ENCODE data around the gene CD93. TPM values are rescaled to one million over a fixed set of nuclear protein-coding genes. Genes with fewer than 3 reads are reported as not detected.

CD93 gene
- total and polyA plus RNA-seq, 2 of the 8 experiments (the other 6 are each of a cell fraction or from before 2014, with no cell fraction given): under 0.01 to 0.07 TPM

DNA sequence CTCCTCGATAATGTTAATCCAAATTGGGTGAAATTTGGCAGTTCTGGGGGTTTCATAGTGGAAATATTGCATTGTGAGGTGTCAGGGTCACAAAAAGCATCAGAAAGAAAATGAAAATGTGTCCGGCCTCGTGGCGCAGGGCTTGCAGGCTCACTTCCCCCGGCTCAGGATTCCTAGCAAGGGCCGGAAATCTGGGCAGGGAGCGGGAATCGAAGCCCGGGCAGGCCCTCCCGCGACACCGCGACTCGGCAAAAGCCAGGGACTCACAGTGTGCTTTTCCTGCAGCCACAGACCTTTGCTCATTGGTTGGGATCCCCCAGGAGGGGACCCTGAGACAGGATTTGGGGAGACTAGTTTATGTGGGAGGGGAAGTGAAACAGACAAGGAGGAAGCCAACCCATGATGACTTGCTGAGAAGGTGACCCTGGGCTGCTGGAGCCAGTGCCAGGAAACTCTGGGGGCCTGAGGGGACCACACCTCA, 847 bp upstream of the CD93 start:
- ChIA-PET POLR2A (ENCODE audit: partially characterized antibody) (interaction anchor here (0.7 kb wide), 1 partner anchor 10 kb away, joined by 3 read pairs; no protein-coding TSS in a partner anchor), CTCF (ENCODE audit: partially characterized antibody) (interaction anchor here (0.6 to 1.6 kb wide), 6 partner anchors 9 to 1856 kb away, joined by 3 to 5 read pairs (median 3); no protein-coding TSS in a partner anchor)
- H2BK5ac ChIP-seq (ENCODE audit: low read depth, low read length): no peak overlapping the region
- no peak overlapping the region for H4K91ac ChIP-seq (replicated peaks; ENCODE audit: insufficient read length, low read length)
- peaks cover 0 to 8% (median 4%) of the 10 kb centered on the region in 4 experiments; a peak in 5 of 7 replicates for H3K4me1 ChIP-seq (replicated peaks in 1 of 4; ENCODE audit: control insufficient read depth in 3 of 4, insufficient read depth in 4 of 4, low read length in 3 of 4)
- H2AFZ ChIP-seq (ENCODE audit: low read length): no peak overlapping the region
- H2BK20ac ChIP-seq (ENCODE audit: low read length): no peak overlapping the region
- H4K5ac ChIP-seq (ENCODE audit: insufficient read length, low read depth, low read length): no peak overlapping the region
- no peak overlapping the region for H2BK120ac ChIP-seq (replicated peaks; ENCODE audit: low read depth, low read length)
- no peak overlapping the region for H2BK12ac ChIP-seq (ENCODE audit: low read depth, low read length)
- H3K14ac ChIP-seq (ENCODE audit: insufficient read length): no peak overlapping the region
- no peak overlapping the region for H4K8ac ChIP-seq (ENCODE audit: extremely low read depth, insufficient read depth, low read length)
- no peaks in the 10 kb centered on the region for H3K79me2 ChIP-seq (ENCODE audit: control insufficient read depth in 1 of 2, insufficient read depth in 2 of 2, low read length in 2 of 2)
- H3K9ac ChIP-seq (replicated peaks in 1 of 4; ENCODE audit: extremely low read depth in 1 of 4, low read depth in 3 of 4, low read length in 3 of 4): no peak overlapping the region
- H3K27me3 ChIP-seq (replicated peaks in 1 of 4; ENCODE audit: control insufficient read depth in 3 of 4, extremely low read depth in 1 of 4, insufficient read depth in 3 of 4, low read length in 3 of 4): no peaks in the 10 kb centered on the region
- TF ChIP-seq GABPA (IDR thresholded peaks at IDR 0.05; ENCODE audit: borderline replicate concordance, insufficient read depth, low read length): no peak
- TF ChIP-seq, protein P1, sequence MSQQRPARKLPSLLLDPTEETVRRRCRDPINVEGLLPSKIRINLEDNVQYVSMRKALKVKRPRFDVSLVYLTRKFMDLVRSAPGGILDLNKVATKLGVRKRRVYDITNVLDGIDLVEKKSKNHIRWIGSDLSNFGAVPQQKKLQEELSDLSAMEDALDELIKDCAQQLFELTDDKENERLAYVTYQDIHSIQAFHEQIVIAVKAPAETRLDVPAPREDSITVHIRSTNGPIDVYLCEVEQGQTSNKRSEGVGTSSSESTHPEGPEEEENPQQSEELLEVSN (IDR thresholded peaks at IDR 0.05): peak; percentile 28; the same call in 1 of the 2 replicates
- H3K9me3 ChIP-seq (ENCODE audit: insufficient read depth in 2 of 2, low read depth in 1 of 2, low read length in 1 of 2): no peaks in the 10 kb centered on the region
- DNase-seq (ENCODE audit: low read depth in 1 of 2, low spot score in 2 of 2): no peak
- H3K27ac ChIP-seq (ENCODE audit: low read depth, low read length): no peak overlapping the region
- no peak overlapping the region for H3K23ac ChIP-seq (ENCODE audit: insufficient read length)
- H3K56ac ChIP-seq (replicated peaks; ENCODE audit: insufficient read length, low read depth, low read length): no peak overlapping the region
- no peaks in the 10 kb centered on the region for H3K23me2 ChIP-seq (ENCODE audit: low read depth, low read length)
- no peaks in the 10 kb centered on the region for H3K79me1 ChIP-seq (ENCODE audit: low read depth, low read length)
- no peak overlapping the region for H3K4me2 ChIP-seq (ENCODE audit: insufficient read depth in 1 of 2, low read depth in 2 of 2, low read length in 2 of 2)
- H3K18ac ChIP-seq (ENCODE audit: extremely low read depth, low read length): no peak overlapping the region; the same call in 1 of the 2 replicates
- H3K4me3 ChIP-seq (ENCODE audit: extremely low read depth in 1 of 4, insufficient read depth in 2 of 4, low read depth in 3 of 4, low read length in 4 of 4): no peak overlapping the region
- H3K36me3 ChIP-seq (ENCODE audit: control insufficient read depth in 2 of 4, insufficient read depth in 4 of 4, low read length in 3 of 4): no peaks in the 10 kb centered on the region
- FAIRE-seq: no peak
- no peak overlapping the region for H2BK15ac ChIP-seq (ENCODE audit: low read length)
- no peak overlapping the region for H2AK5ac ChIP-seq (ENCODE audit: low read depth, low read length)
- WGBS, 2 experiments (ENCODE audit: extremely low coverage in 1 of 2, insufficient coverage in 1 of 2, insufficient read length in 1 of 2, insufficient replicate concordance in 2 of 2, low coverage in 1 of 2, low lambda C conversion rate in 2 of 2, missing lambda C conversion rate in 1 of 2): 90% methylated on average over 14 of the region's 14 CpGs; no CpG with 5 or more reads in 1 of the 2 experiments
- no peak overlapping the region for H3K4ac ChIP-seq (replicated peaks; ENCODE audit: insufficient read length, low read depth, low read length)
- no peaks in the 10 kb centered on the region for H4K20me1 ChIP-seq (replicated peaks in 1 of 2; ENCODE audit: control insufficient read depth in 1 of 2, insufficient read depth in 2 of 2, low read length in 2 of 2)

Measured in H1 (cell line).